ENCODE measurements around the gene LLCFC1. TPM values are rescaled to one million over a fixed set of nuclear protein-coding genes. Genes with fewer than 3 reads are reported as not detected.

LLCFC1 gene
- total RNA-seq, 2 experiments from 2014 or later: not detected

GRCh38 chr7:142938611-142939010 is 673 bp upstream of the LLCFC1 start:
- TF ChIP-seq CTCF (IDR thresholded peaks at IDR 0.05): no peak
- Mint-ChIP-seq H3K27ac (no peak overlapping the region), H3K4me3 (no peak overlapping the region), H3K27me3 (no peaks in the 10 kb centered on the region), H3K9me3 (no peaks in the 10 kb centered on the region), H3K36me3 (ENCODE audit: low read depth) (no peaks in the 10 kb centered on the region), H3K4me1 (ENCODE audit: low read depth) (no peaks in the 10 kb centered on the region)
- intact Hi-C loops (cut with micrococcal nuclease): no loop called here
- DNase-seq (no peak), ATAC-seq (no peak)
- ChIA-PET CTCF (no interaction called here), POLR2A (no interaction called here)

DNA sequence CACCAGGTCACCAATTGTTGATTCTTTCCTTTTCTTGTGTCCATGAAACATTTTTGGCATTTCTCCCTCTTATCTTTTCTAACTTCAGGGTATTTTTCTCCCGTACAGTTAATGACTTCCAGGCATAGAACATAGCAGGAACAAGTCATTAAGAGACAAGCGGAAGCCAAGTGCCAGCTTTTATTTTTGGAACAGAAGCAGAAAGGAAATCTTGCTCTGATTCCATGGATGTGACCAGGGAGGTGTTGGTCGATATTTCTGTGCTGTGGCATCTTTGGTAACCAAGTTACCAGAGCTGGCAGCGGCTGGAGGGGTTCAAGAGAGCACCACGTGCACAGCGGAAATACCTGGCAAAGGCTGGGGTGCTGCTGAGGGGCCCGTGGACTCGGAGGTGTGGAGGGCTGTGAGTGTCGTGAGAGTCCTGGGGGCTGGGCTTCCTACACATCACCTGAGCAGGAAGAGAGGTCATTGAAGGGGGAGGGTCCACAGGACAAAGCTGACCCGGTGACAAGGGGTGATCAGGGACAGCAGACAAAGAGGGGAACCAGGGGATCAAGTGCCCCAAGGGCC is 1.8 kb downstream of the LLCFC1 start:
- POLR2A ChIA-PET: no interaction called here
- ATAC-seq: no peak
- CTCF ChIA-PET: no interaction called here
- no peak for DNase-seq
- intact Hi-C loops (cut with micrococcal nuclease): no loop called here
- no peak overlapping the region for H3K27ac Mint-ChIP-seq
- H3K4me1 Mint-ChIP-seq (ENCODE audit: low read depth): no peaks in the 10 kb centered on the region
- no peaks in the 10 kb centered on the region for H3K36me3 Mint-ChIP-seq (ENCODE audit: low read depth)
- TF ChIP-seq CTCF (IDR thresholded peaks at IDR 0.05): no peak
- peaks cover 2% of the 10 kb centered on the region for H3K27me3 Mint-ChIP-seq
- H3K9me3 Mint-ChIP-seq: no peaks in the 10 kb centered on the region
- H3K4me3 Mint-ChIP-seq: no peak overlapping the region

GRCh38 chr7:142941541-142941940 is 2.3 kb downstream of the LLCFC1 start:
- Mint-ChIP-seq H3K4me3 (no peak overlapping the region), H3K9me3 (no peaks in the 10 kb centered on the region), H3K27me3 (peaks cover 2% of the 10 kb centered on the region), H3K27ac (no peak overlapping the region), H3K36me3 (ENCODE audit: low read depth) (no peaks in the 10 kb centered on the region), H3K4me1 (ENCODE audit: low read depth) (no peaks in the 10 kb centered on the region)
- CTCF ChIA-PET: interaction anchor here (0.9 kb wide), 1 partner anchor 353 kb away, joined by 3 read pairs; no protein-coding TSS in a partner anchor
- intact Hi-C loops (cut with micrococcal nuclease): no loop called here
- POLR2A ChIA-PET: no interaction called here
- no peak for TF ChIP-seq CTCF (IDR thresholded peaks at IDR 0.05)
- no peak for ATAC-seq
- DNase-seq: no peak

DNA sequence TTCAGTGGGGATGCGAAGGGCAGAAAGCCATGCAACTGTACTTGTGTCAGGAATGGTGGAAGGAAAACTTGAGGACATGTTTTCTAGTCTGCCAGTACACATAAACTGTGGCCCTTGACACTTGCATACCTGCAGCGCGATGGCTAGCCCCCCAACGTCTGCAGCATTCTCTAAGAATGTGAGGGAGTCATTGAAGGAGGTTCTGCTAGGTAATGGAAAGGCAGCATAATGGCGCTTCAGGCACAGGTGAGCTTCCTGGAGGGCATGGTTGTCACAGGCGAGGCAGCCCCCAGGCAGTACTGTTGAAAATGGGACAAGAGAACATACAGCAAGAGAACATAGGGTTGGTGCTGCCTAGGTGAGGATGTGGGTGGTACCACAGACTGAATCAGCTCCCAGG is 3.5 kb downstream of the LLCFC1 start:
- TF ChIP-seq CTCF (IDR thresholded peaks at IDR 0.05): no peak
- no peaks in the 10 kb centered on the region for H3K9me3 Mint-ChIP-seq
- H3K27ac Mint-ChIP-seq: no peak overlapping the region
- no peak overlapping the region for H3K4me3 Mint-ChIP-seq
- intact Hi-C loops (cut with micrococcal nuclease): no loop called here
- no peaks in the 10 kb centered on the region for H3K4me1 Mint-ChIP-seq (ENCODE audit: low read depth)
- no peaks in the 10 kb centered on the region for H3K36me3 Mint-ChIP-seq (ENCODE audit: low read depth)
- H3K27me3 Mint-ChIP-seq: peaks cover 2% of the 10 kb centered on the region
- no peak for DNase-seq
- ChIA-PET CTCF (no interaction called here), POLR2A (no interaction called here)
- no peak for ATAC-seq

GRCh38 chr7:142943706-142944268 is 4.5 kb downstream of the LLCFC1 start:
- no peak for DNase-seq
- no peaks in the 10 kb centered on the region for H3K36me3 Mint-ChIP-seq (ENCODE audit: low read depth)
- ChIA-PET CTCF (no interaction called here), POLR2A (no interaction called here)
- ATAC-seq: no peak
- peaks cover 2% of the 10 kb centered on the region for H3K27me3 Mint-ChIP-seq
- intact Hi-C loops (cut with micrococcal nuclease): no loop called here
- H3K9me3 Mint-ChIP-seq: no peaks in the 10 kb centered on the region
- no peak for TF ChIP-seq CTCF (IDR thresholded peaks at IDR 0.05)
- no peaks in the 10 kb centered on the region for H3K4me1 Mint-ChIP-seq (ENCODE audit: low read depth)
- no peak overlapping the region for H3K27ac Mint-ChIP-seq
- no peak overlapping the region for H3K4me3 Mint-ChIP-seq
